ENCODE data around the gene RBFOX2.

Gene RBFOX2

DNA sequence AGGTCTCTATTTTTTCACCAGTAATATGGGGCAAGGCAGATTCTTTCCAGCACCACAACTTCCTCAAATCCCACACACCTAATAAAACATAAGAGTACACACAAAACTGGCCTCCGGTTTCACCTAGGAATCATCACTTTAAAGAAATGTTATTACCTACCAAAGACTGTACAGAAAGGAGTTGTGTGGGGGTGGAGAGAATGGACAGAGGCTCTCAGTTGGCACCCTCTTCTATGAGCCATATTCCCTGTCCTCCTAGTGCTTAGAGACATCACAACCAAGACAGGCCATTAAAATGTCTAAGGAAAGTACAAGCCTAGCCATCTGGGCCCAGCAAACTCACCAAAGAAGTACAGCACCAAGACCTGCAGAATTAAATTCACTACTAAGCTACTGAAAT is 56.1 kb downstream of the RBFOX2 start:
- no peak for DNase-seq (ENCODE audit: low spot score)

DNA sequence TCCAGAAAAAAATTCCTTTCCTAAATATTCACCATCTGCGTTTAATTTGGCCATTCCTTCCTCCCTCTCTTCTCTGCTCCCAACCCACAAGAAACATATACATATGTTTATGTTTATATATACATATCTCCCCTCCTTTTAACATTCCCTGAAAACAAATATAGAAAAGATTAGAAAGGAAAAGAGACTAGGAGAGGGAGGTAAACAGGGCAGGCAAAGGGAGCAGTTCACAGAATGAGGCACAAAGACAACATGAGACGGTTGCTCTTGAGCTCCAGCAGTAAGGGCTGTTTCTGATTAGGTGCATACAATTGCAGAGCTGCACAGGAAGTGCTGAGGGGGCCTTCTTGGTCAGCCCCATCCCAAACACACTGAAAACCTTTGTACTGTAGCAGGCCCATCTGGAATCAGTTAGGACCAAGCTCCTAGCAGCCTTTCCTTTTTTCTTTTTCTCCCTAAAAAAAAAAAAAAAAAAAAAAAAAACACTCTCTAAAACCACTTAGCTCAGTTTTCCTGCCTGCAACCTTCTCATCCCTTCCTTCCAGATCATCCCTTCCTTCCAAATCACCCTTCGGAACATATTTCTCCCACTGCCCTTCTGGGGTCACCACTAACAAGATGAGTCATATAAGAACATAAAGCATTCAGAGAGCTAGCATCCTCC is 57.0 kb downstream of the RBFOX2 start:
- no peak for DNase-seq (ENCODE audit: low spot score)

DNA sequence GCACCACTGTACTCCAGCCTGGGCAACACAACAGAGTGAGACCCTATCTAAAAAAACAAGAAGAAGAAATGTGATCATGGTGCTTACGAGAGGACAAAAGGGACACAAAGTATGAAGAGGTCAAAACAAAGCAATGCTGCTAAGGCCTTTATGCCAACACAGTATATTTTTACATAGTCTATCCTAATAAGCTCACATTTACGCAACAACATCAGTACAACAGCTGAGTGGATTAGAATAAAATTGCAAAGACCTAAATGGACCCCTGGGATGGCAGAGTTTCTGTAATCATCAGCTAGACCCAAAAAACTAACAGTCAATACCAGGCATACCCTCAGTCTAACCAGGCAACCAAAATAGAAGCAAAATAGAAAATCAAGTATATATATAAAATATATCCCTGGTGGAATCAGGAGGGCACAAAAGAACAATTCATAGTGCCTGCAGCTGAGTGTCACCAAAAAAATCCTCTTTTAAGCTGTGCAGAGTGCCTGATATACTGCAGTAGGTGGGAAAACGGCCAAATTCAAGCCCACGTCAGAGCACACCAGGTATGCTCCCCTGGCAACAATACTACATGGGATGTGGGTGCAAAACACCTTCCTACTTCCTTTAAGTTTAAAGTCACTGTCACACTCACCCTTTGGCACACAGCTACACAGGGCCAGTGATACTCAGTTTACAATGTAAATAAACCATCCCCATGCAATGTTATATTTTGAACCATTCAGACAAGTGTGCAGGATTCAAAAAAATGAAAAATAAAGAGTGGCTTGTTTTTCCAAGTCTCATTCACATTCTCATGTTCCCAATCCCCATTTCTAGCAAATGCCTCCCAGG is 57.8 kb downstream of the RBFOX2 start:
- DNase-seq (ENCODE audit: low spot score): no peak

DNA sequence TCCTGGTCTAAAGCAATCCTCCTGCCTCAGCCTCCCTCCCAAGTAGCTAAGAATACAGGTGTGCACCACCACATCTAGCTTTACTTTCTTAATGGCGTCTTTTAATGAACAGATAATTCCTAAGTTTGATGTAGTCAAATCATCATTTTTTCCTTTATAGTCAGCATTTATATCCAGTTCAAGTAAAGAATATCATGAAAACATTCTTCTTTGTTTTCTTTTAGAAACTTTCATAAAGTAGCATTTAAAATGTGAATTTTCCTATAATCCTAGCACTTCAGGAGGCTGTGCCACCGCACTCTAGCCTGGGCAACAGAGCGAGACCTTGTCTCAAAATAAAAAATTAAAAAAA is 61.6 kb downstream of the RBFOX2 start:
- DNase-seq (ENCODE audit: low spot score): no peak

DNA sequence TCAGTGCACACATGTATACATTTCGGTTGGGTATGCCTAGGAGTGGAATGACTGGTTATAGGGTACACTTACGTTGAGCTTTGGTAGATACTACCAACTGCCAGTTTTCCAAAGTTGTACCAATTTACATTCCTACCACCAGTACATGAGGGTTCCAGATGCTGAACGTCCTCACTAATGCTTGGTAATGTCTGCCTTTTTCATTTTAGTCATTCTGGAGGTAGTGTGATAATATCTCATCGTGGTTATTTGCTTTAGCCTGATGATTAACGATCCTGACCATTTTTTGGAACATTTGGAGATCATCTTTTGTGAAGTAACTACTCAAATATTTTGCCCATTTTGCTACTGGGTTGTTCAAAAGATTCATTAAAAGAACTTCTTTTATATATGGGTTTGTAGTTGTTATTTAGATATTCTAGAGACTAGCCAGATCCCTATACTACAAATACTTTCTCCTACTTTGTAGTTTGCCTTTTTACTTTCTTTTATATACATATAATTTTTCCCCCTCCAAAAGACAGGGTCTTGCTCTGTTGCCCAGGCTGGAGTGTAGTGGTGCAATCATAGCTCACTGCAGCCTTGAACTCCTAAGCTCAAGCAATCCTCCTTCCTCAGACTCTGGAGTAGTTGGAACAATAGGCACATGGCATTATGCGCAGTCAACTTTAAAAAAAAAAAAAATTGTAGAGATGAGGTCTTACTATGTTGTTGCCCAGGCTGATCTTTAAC is 62.1 kb downstream of the RBFOX2 start:
- no peak for DNase-seq (ENCODE audit: low spot score)

DNA sequence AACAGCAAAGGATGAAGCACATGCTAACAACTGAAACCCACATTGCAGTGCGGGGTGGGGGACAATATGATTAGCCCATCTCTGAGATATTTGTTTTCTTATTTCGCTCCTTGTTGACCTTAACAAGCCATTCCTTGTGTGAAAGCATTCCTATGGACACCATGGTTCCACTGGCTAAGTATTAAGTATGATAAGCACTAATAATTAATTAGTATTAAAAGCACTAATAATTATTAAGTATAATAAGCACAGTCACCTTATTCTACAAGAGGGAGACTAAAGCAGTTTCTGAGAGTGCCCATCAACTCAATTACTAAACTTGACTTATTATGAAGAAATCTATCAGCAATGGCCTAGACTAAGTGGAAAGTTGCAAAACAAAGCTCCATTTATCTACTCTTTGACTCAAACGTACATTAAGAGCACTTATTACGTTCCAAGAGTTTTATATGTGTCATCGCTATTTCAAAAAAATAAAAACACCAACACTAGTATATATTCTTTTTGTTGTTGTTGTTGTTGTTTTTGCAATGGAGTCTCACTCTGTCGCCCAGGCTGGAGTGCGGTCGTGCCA is 65.3 kb downstream of the RBFOX2 start:
- DNase-seq (ENCODE audit: low spot score): no peak

DNA sequence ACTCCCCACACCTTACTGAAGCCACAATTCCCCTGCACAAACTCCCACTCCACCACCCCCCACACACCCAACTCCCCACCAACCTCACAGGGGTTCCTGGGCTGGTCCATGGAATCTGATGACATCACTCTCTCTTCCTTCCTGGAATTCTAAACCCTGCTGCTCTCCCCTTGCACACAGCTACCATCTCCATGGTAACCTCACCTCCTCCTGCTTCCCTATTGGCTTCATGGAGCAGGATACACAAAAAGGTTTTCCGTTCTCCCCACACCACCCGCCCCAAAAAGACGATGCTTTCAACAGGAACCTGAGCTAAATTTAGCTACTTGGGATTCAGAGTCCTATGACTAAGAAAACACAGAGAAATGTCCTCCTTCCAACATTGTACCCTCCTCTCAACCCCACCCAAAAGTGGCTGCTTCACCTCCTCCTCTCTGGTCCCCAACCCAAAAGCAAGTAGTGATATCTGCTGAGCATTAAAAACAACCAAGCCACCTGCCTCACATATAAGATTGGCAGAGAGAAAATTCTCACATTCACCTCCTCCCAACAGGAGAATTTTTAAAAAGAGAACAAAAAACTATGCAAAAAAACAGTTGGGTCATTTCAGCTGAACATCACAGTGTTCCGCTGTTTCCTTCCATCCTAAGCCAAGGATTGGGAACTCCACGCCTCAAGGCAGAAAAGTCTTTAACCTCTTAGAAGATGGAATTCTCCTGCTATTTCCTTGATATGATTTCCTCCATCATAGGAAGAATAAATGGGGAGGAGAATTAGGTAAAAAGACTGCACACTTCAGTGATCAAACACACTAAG is 66.9 kb downstream of the RBFOX2 start:
- DNase-seq (ENCODE audit: low spot score): peak; percentile 86

DNA sequence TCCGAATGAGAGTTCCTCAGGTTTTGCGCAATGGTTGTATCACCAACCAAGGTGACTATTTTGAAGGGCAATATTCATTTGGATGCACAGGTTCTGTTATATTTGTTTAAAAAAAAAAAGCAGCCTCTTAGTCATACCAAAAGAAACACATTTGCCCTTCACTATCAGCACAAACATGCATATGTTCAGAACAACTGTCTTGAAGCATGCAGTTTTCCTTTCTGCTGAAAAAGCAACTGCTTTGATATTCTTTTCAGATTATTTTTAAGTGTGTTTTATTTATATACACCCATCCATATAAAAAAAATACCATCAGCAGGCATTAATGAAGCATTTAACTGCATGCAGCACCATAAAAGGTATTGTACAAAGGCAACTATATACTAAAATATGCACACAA is 67.8 kb downstream of the RBFOX2 start:
- DNase-seq (ENCODE audit: low spot score): no peak

DNA sequence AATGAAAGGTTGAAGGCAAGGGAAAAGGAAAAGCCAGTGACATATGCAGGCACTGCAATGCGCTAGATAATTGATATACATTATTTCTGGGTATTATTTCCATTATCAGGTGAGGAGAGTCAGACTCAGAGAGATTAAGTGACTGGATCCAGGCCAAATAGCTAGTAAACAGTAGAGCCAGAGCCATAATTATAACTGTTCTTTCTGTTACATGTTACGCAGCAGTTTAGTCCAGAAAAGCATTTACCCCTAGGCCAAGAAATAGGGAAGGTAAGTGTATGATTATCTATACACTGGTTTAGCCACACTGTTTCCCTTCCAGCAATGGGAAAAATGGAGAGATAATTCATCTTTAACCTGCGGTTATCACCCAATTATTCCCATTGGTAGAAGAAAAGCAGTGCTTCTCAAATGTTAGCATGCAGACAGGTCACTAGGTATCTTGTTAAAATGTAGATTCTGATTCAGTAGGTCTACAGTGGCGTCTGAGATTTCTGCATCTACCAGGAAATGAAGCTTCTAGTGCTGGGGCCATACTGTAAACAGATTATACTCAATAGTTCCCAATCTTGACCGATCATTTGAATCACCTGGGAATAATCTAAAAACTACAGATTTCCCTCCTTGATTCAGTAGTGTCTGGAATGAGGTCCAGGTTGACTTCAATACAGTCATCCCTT is 69.4 kb downstream of the RBFOX2 start:
- no peak for DNase-seq (ENCODE audit: low spot score)

DNA sequence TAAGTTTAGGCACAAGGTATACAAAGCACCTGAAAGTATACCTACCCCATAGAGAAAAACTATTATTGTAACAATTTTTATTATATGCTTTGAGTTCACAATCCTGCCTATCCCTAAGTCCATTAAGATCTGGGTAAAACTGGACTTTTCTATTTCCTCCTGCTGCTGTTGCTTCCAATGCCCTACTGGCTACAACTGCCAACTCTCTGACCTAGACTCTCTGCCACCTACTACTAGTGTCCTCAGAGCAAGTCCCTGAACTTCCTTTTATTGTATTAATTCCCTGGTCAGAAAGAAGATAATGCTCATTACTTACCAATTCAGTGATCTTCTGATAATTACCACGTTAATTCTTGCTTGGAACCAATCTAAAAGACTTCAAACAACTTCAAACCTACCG is 70.3 kb downstream of the RBFOX2 start:
- DNase-seq (ENCODE audit: low spot score): no peak

DNA sequence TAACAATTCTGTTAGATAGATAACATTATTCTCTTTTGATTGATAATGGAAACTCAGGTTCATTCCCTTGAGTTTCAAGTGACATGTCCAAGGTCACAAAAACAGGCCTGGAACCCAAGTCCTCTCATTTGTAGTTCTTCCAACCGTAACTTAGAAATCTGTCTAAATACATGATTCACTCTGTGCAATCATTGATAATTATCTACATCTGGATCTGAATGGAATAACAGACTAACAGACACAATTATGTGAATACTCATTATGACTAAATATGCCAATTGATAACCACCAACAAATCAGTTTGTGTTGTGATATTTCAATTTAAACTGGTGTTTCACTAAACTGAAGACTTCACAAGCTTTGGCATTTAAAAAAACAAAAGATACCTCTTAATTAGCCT is 71.0 kb downstream of the RBFOX2 start:
- DNase-seq (ENCODE audit: low spot score): no peak

DNA sequence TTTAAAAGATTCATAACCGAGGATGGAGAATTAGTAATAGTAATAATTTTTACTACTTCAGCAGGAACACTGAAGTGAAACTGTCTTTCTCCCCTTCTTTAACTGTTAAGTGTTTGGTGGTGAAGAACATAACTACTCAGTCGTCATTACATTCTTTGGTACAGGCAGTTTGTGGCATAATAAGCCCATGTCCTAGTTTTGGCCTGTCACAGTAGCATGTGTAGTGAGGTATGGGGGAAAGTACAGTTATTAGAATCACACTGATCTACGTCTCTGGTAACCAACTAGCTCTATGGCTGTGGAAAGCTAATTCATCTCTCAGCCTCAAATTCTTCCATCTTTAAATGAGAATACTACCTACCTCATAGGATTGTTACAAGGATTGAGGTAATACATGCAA is 71.8 kb downstream of the RBFOX2 start:
- DNase-seq (ENCODE audit: low spot score): no peak

DNA sequence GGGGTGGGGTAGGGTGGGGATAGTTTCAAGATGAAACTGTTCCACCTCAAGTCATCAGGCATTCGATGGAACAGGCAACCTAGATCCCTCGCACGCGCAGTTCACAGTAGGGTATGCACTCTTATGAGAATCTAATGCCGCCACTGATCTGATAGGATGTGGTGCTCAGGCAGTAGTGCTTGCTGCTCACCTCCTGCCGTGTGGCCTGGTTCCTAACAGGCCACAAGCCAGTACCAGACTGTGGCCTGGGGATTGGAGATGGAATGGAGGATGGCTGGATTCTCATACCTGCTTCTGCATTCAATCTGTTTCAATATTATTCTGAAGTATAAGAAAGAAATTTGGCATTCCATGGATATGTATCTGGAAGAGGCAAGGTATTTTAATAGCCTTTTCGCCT is 73.1 kb downstream of the RBFOX2 start:
- DNase-seq (ENCODE audit: low spot score): no peak

DNA sequence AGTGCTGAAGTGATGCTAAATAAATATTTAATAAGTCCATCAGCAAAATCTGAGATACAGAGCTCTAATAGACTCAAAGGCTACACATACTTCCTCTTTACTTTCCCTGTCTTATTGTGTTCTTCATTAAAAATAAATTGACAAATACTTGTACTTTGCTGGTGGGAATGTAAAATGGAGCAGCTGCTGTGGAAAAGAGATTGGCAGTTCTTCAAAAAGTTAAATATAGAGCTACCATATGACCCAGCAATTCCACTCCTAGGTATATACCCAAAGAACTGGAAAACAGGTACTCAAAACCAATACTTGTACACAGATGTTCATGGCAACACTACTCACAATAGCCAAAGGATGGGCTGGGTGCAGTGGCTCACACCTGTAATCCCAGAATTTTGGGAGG is 76.0 kb downstream of the RBFOX2 start:
- DNase-seq (ENCODE audit: low spot score): no peak

DNA sequence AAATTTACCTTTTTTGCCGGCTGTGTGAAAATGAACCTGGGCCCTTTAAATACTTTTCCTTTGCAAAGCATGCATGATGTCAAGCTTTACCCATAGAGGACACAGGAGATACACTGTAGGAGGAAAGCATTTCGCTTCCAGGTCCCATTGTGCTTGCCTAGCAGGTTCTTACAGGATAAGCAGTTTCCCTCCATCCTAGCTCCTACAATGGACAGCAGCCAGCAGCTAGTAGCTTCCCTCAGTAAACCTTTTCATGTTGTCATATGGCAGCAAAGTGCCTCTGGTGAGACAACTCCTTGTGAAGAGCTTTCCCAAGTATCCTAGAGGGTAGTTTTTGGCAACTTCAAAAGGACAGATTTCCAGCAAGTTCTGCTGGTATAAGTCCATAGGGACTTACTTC is 78.4 kb downstream of the RBFOX2 start:
- peak; percentile 24 for DNase-seq (ENCODE audit: low spot score)

DNA sequence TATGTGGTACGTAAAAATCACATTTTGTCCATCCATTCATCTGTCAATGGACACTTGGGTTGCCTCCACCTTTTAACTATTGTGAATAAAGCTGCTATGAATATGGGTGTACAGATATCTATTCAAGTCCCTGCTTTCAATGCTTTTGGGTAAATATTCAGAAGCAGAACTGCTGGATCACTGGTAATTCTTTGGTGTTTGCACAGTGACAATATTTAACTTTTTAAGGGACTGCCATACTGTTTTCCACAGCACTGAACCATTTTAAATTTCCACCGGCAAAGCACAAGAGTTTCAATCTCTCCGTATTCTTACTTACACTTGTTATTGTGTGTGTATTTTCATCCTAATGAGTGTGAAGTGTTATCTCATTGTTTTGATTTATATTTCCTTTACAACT is 79.4 kb downstream of the RBFOX2 start:
- no peak for DNase-seq (ENCODE audit: low spot score)

DNA sequence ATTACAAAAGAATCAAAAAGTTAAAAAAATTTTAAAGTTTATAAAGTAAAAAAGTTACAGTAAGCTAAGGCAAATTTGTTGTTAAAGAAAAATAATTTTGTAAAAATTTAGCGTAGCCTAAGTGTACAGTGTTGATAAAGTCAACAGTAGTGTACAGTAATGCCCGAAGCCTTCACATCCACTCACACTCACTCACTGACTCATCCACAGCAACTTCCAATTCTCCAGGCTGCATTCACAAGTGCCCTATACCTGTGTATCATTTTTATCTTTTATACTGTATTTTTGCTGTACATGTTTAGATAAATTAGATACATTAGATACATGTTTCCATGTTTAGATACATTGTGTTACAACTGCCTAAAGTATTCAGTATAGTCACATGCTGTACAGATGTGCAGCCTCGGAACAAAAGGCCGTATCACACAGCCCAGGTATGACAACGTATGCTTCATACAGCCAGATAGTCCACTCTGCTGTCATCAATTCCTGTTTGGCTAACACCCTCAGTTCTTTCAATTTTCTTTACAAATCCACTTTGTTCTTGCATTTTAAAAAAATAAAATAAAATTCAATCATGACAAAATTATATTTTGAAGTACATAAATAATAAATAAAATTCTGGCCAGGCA is 80.7 kb downstream of the RBFOX2 start:
- no peak for DNase-seq (ENCODE audit: low spot score)

DNA sequence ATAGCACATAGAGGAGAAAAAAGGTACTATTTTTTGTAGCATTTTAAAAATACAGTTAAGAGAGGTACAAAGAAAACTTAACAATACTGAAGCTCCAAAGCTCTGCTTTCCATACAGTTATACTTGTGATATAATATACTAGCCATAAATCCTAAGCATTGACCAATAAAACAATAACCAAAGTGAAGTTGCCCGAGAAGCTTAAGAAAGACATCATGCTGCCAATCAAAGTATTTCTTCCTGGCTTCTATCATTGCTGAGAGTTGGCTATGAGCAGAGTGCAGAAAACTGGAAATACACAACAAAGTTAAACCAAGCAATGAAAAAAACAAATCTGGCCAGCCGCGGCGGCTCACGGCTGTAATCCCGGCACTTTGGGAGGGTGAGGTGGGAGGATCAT is 84.2 kb downstream of the RBFOX2 start:
- DNase-seq (ENCODE audit: low spot score): no peak

DNA sequence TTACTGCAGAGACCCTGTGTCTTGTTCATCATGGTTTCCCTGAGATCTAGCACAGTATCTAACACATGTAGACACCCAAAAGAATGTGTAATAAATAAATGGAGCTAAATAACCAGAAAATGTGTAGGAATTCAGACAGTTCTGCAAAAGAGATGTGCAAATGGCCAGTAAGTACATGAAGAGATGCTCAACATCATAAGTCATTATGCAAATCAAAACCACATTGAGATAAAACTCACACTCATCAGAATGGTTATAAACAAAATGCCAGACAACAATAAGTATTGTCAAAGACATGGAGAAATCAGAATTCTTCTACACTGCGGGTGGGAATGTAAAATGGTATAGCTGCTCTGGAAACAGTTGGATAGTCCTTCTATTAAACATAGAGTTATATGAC is 88.5 kb downstream of the RBFOX2 start:
- no peak for DNase-seq (ENCODE audit: low spot score)

DNA sequence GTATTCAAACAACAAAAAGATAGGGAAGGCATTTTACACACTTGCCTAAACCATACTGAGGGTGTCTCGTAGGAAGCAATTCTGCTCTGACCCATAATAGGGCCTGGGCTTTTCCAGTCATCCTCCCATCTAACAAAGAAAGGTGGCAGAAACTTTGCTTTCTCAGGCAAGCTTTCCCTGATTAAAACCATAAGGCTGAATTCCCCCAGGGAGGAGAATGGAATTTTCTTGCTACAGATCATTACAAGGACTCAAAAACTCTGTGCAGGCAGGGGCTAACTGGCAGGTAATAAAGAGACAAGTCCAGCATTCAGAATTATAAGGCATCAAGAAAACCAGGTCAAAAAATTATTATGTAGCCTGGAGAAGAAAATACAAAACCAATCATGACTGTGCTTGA is 90.4 kb downstream of the RBFOX2 start:
- DNase-seq (ENCODE audit: low spot score): no peak

DNA sequence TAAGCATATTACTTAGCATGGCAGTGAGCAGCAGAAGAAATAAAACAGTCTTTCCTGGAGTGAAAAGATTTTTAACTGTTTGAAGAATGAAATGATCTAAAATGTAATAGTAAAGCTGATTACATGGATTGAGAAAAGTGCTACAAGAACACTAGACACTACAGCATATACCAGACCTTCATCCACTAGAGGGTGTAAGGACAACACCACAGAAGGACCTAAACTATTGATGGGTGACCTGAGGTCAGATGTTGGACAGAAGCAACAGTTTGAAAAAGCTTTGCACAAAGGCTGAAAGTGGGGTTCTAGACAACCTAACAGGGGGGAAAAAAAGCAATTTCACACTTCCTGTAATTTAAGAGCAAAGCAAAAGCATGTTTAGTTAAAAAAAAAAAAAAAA is 97.7 kb downstream of the RBFOX2 start:
- DNase-seq (ENCODE audit: low spot score): peak; percentile 46
